CD4-positive, alpha-beta T cell treated with Interleukin-2 at 100 ng/mL for 4 hours (primary cell): ENCODE measurements around the gene FA2H.

Source experiments
- DNase-seq: peaks from one replicate; pipeline ENCODE4 v3.0.0-alpha.2; 2020; ENCODE audit warnings: low spot score

The FA2H gene

DNA sequence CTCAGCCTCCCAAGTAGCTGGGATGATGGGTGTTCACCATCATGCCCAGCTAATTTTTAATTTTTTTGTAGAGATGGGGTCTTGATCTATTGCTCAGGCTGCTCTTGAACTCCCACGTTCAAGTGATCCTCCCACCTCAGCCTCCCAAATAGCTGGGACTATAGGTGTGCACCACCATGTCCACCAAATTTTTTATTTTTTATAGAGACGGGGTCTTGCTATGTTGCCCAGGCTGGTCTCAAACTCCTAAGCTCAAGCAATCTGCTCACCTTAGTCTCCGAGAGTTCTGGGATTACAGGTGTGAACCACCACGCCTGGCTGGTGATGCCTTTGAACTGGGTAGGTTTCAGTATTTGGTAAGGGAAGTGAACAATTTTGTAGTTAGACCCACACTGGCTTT lies 30.1 kb downstream of the FA2H start:
- no peak for DNase-seq

DNA sequence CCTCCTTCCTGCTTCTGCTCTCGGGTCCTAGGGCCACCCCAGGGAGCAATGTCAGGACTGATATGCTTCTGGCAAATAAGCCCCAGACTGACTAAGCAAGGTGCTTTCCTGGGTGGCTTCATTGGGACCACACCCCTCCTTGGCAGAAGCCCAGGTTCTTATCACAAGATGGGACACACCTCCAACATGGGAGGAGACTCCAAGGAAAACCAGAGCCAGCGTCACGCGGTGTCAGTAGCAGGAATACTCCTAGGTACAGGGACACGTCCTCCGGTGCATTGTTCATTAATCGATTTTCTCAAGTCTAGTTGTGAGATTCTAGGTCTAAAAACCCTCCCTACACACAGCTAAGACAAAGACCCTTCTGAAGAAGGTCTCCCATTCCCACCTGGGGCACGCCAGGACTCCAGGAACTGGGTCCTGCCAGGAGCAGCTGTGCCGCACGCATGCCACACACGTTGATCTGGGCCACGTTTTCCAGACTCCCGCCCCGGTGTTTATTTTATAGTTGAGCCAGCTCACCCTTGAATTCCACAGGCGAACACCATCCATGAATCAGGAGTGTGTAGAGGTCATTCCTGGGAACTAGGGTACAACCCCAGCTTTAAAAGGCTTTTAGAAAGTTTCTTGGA lies 30.8 kb downstream of the FA2H start:
- DNase-seq = no peak

DNA sequence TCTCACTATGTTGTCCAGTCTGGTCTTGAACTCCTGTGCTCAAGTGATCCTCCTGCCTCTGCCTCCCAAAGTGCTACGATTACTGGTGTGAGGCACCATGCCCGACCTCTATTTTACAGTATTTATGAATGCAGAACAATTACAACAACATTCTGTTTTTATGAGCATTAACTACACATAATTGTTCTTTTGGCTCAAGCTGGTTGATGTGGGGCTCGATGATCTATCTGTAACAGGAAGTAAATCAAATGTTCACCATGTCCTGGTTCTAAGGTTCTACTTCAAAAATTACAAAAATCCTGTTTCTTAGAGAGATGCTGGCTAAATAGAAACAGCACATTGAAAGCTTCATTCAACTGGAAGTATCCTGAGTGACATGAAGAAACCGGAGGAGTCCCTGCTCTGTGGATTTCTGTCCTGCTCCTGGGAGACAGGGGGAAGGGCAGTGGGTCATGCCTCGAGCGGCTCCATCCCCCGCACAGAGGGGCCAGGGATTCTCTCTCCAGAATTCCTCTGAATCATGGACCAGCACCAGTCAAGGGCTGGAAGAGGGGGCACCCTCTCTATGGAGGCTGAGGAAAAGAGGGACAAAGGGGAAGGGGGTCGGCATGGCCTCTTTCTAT lies 31.5 kb downstream of the FA2H start:
- no peak for DNase-seq

DNA sequence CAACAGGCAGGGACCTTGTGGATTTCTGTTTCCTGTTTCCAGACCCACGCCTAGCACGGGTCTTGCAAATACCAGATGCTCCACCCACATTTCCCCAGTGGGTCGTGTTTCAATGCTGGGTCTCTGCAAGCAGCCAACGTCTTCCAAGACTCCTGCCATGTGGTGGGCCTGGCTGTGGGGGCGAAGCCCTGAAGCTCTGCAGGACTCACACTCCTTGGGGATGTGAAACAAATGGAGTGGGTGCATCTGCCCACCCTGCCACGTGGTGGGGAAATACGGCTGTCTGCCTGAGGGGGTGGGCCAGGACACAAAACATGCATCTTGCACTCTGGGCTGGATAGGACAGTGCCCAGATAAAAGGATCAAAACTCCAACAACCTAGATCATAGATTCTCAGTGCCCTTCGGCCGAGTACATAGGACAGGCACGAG lies 32.6 kb downstream of the FA2H start:
- DNase-seq = no peak

DNA sequence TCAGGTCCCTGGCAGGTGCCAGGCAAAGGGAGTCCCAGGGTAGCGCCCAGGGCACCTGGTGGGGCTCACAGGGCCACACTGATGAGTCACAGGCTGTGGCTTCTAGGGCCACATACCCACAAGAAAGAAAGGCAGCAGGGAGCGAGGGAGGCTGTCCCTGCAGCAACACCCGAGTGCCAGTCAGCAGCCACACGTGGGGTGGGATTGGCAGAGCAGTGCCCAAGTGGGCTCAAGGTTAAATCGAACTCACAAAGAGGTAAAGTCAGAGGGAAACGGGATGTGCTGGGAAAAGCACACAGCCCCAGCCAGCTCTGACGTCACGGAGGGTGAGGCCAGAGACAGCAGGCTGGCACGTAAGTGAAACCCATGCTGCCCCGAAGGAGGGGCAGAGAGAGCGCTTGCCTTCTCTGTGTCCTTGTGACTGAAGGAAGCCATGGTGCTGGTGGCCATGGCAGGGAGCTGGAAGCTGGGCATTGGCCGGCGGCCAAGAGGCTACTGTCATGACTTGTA lies 33.8 kb downstream of the FA2H start:
- no peak for DNase-seq

DNA sequence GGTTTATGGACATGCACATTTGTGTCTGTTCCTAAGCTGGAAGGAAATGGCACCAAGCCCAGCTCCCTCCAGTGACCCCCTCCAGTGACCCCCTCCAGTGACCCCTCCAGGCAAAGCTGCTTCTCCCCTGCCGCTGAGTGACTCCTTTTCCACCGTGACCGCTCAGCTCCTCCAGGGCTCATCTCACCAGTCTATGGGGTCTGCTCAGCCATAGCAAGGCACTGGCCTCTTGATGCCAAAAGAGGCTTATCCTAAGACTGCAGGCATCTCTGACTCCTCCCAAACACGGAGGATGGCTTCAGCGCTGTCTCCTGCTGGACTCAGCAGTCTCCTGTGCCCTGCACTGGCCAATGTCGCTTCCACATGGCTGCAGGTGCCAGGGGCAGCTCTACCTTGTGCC lies 35.3 kb downstream of the FA2H start:
- no peak for DNase-seq

DNA sequence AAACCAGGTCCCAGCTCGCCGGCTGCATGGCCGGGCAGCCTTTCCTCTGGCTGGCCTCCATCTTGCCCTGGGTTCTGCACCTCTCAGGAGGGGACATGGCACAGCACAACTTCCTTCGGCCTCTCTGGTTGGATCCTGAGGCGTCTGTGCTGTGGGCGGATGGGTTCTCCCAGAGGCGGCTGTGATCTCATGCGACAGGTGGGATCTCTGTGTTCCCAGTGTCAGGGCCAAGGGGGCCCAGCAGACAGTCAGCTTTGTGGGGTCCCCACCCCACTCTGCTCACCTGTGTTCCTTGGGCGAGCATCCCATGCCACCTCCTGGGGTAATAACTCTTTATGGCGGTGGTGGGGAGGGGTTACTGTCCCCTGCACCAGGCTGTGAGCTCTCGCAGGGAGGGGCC lies 35.8 kb downstream of the FA2H start:
- DNase-seq = no peak

DNA sequence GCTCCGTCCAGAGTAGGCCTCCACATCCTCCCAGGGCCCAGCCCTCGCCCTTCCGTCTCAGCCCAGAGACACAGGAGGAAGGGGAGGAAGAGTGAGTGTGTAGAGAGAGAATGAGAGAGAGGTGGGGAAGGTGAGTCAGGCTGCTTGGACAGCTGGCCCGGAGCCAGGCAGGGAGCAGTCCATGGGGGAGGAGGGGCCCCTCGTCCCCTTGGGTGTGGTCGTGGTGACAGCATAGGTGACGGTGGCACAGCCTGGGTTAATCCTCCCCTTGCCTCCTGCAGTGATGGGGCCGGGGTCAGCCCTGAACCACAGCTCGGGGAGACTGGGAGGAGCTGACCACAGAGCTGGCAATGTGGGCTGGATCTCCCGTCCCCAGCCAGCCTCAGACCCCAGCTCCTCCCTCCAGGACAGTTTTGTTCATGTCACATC lies 36.5 kb downstream of the FA2H start:
- no peak for DNase-seq

DNA sequence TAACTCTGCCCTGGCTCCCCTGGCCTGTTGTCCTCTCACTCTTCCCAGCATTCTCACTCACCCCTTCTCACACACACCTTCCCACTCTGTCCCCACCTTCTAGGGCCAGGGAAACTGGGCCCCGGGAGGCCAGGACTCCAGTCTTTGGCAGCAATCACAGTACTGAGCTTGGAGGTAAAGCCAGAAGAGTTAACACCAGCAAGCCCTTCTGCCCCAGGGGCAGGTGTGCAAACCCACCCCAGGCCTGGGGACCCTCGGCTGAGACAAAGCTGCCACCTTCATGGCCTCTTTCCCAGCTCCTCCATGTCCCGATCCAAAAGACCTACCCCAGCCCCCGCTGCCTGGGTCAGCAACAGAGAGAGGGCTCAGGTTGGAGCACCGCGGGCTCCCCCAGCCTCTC lies 37.1 kb downstream of the FA2H start:
- no peak for DNase-seq

DNA sequence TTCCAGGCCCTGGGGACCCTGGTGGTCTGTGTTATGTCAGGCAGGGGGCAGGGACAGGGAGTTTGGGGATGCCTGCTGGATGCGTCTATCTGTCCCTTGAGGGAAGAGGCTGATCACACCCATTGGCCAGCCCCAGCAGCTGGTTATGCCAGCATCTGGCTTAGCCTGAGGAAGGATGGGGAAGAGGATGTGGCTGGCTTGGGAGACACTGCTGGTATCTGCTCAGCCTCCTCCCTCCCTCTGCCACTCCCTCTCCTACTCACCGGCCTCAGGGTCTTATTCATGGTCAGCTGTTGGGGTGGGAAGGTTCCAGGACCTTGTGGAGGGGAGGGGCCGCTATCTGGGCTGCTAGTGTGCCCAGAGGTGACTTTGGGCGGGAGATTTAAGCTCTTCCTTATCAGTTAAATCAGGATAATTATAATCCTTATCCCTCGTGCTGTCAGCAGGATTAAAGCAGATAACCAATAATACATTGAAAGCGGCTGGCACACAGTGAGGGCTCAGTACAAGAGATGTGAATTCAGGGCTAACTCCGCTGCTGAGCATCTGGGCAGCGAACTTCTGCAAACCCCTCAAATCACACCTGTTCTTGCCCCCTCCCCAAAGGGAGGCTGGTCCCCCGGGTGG lies 38.0 kb downstream of the FA2H start:
- DNase-seq = no peak

DNA sequence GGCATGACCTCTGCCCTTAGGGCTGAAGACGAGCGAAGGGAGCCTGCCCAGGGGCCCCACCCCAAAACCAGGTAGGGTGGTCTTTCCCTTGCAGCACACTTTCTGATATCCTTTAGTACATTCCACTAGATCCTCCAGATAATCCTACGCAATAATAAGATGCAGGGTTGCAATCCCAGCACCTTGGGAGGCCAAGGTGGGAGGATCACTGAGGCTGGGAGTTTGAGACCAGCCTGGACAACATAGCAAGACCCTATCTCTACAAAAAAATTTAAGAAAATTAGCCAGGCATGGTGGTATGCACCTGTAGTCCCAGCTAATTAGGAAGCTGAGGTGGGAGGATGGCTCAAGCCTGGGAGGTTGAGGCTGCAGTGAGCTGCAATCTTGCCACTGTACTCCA lies 39.1 kb downstream of the FA2H start:
- DNase-seq = no peak

DNA sequence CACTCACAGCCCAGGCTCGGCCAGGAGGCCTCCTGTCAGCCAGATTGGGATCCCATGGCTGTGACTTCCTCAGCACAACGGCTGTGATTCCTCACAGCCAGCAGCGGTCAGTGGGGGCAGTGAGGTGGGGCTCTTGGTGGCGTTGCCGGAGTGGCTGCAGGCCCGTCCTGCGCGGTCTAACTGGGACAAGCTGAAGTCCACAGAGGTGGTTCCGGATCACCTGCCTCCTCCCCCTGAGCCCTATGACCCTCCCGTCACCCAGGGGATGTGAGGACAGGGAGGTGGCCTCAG lies 39.5 kb downstream of the FA2H start:
- no peak for DNase-seq

DNA sequence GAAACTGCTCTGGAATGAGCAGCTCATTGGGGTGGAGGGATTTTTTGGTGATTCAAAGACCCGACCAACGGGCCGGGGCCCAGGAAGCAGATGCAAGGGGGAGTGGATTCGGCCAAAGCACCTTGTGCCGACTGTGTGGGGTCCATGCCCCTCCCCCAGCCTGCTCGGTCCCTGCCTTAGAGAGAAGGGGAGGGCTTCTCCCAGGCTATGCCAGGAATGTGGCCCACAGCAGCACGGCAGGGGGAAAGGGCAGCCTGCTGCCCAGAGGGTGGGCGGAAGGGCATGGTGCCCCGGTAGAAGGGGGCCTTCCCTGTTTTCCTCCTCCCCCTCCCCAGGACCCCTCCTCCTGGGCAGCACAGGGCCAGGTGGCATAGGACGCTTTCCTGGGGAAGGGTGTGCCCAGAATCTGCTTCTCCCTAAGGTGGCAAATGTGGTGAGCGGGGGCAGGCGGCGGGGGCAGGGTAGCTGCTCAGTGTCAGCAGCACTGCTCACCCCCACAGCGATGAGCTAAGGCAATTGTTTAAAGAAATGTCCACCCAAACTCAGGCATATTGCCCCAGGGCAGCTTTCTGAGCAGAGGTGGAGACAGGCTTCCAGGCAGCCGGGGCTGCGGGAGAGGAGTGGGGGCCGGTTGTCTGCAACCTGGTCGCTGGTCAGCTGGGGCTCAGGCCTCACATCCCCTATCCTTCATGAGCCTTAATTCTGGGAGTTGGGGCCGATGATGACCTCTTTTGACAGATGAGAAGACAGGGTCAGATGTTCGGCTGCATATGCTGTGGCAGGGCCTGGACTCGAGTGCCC lies 40.1 kb downstream of the FA2H start:
- no peak for DNase-seq

DNA sequence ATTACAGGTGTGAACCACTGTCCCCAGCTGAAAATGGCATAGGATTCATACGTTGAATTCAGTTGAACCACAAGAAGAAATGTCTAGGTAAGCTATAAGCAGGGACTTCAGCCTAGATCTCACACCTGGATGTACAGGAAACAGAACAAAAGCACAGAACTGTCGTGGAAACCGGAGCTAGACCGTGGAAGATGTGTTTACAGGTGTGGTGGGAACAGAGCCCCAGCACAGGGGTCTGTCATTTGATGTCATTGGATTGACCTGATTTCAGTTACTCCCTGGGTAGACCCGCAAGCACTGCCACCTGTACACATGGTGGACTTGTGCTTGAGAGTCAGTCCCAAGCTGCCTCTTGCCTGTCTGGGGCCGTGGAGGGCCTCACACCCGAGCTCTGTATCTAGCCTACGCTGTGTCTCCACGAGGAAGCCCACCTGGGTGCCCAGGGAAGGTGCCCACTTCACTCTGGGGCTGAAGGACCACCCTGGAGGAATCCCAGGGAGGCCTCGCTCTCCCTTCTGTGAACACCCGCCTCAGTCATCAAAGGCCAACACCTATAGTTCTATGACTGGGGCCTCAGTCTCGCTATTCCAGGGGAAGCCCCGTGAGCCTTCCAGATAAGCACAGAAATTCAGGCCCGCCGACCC lies 41.8 kb downstream of the FA2H start:
- no peak for DNase-seq

DNA sequence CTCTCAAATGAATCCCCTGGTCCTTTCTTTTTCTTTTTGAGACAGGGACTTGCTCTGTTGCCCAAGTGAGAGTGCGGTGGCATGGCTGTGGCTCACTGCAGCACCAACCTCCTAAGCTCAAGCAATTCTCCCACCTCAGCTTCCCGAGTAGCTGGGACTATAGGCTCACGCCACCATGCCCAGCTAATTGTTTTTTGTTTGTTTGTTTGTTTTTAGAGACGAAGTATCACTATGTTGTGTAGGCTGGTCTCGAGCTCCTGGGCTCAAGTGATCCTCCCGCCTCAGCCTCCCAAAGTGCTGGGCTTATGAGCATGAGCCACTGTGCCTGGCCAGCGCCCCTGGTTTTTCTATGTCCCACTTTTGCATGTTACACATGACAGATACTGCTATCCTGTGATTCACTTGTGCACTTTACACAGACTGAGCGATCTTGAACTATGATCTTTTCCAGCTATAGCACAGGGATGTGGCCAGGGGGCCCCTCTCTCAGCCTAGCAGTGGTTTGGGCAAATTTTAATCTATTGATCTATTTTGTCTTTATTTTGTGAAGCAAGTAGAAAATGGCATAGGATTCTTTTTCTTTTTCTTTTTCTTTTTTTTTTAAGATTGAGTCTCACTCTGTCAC lies 42.7 kb downstream of the FA2H start:
- DNase-seq = no peak

DNA sequence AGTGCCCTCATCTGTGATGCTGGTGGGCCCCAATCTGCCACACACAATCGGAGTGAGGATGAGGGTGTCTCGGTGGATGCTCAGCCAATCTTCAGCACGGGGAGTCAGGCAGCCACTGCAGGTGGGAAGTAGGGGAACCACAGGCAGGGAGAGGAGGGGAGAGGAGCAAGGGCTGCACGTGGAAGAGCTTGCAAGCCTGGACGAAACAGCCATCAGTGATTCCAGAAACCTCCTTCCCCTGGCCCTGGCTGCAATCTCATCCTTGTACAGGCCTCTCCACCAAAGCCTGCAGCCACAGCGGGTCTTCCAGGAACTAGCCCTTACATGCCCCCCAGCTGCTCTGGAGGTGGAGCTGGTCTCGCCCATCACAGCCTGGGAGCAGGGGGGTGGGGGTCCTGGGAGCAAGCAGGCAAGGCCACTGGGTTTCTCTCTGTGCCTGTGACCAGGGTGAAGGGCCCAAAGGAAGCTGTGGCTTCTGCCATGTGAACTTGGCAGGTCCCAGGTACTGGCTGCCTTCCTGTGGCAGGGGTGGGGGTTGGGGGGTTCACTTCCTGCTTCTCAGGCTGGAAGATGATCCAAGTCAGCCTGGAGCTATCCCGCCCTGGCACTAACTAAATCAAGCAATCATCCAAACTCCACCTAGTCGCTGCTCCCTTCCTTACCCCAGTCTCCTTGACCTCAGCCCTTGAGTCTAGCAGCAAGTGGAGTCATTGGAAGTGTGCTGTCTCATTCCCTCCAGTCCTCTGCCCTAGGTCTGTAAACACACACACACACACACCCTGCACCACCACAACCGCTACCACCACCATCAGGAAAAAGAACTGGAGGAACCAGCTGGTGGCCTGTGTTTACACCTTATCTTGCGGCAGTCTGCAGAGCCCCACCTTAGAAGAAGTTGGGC lies 44.6 kb downstream of the FA2H start:
- DNase-seq = no peak

DNA sequence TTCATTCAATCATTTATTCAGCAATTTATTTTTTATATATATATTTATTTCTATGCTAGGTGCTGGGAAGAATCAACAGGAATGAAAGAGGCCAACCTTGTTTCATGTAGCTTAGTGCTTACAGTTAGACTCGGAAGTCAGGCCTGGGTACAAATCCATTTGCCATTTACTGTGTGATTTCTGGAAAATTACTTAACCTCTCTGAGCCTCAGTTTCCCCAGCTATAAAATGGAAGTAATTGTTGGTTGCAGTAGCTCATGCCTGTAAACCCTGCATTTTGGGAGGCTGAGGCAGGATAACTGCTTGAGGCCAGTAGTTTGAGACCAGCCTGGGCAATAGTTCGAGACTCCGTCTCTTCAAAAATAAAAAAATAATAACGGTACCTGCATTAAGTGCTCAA lies 46.7 kb downstream of the FA2H start:
- no peak for DNase-seq

DNA sequence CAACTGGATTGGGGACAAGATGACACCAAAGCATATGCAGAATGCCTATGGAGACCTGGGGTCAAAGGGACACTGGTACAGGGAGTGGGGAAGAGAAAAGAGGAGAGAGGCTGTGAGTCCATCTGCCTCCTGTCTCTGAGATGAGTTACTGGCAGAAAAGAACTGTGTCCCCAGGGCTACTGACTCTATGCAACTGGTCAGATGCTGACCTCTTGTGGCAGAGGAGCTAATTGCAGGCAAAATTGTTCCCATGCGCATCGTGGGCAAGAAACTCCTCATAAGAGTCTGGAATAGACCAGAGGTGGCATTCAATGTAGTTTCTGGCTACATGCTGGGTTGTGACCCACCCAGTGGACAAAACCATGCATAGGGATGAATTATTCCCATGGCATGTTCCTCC lies 47.9 kb downstream of the FA2H start:
- DNase-seq = peak; percentile 15

DNA sequence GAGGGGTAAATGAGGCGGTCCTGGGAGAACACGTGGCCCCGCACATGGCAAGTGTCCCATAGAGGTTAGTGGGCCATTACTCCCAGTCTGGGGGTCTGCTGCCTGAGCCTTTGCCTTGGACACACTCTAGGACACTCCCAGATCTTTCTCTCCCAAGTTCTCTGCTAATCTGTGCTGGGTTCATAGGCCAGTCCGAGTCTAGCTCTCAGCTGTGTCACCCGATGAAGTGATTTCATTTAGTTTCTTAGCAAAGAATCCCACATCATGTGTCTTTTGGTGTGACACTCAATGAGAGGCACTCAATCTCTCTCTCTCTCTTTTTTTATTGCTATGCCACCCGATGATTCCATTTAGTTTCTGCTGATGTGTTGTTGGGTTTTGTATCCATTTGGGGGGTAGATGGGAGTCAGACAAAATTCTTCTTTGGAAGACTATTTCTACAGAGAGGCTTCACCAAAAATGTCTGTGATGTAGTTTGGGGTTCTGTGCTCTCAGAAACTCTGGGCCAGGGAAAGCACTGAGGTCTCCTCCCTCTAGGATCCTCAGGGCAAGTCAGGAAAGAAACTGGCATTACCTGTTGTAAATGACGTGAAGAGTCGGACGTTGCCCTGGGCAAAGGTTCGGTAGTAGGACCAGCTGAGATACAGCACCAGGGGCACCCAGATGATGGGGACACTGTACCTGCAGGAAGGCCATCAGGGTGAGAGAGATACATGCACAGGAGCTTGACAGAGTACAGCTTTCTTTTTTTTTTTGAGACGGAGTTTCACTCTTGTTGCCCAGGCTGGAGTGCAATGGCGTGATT lies 48.8 kb downstream of the FA2H start:
- DNase-seq = no peak
